K562 (cell line): ENCODE measurements around the gene ZNF284. TPM values are rescaled to one million over a fixed set of nuclear protein-coding genes. Genes with fewer than 3 reads are reported as not detected.

Experiments used
- ARID4B ChIP-seq: sonication (generic); formaldehyde crosslinking; IDR thresholded peaks from 2 replicates; pipeline ENCODE4 v1.8.0; 2022; ENCODE audit warnings: mild to moderate bottlenecking, missing genetic modification reagents
- ATF1 ChIP-seq, 2 experiments: fragments of 450-650 bp in 1 of 2; IDR thresholded peaks; 2 replicates each; pipeline ENCODE4 v1.6.1; 2016; ENCODE audit warnings: missing compliant biosample characterization in 1 of 2, missing genetic modification characterization in 1 of 2
- BHLHE40 ChIP-seq: IDR thresholded peaks from 2 replicates; pipeline ENCODE4 v1.6.1; 2011; ENCODE audit warnings: low read length, improper control_type of control experiment
- E2F6 ChIP-seq, 2 experiments: IDR thresholded peaks; 2 replicates each; pipeline ENCODE4 v1.6.1; 2011; ENCODE audit warnings: borderline replicate concordance in 1 of 2, control low read depth in 1 of 2, low read depth in 1 of 2, low read length in 1 of 2, mild to moderate bottlenecking in 1 of 2, mixed read lengths in 1 of 2, moderate library complexity in 1 of 2; ENCODE audit not compliant: insufficient read depth in 1 of 2, insufficient read length in 1 of 2, poor library complexity in 1 of 2, severe bottlenecking in 1 of 2; ENCODE audit errors: extremely low read depth in 1 of 2
- HEY1 ChIP-seq: fragments of 250-450 bp; sonication (Bioruptor Pico); IDR thresholded peaks from 2 replicates; pipeline ENCODE4 v1.5.0; 2020; ENCODE audit warnings: mild to moderate bottlenecking, moderate library complexity, borderline replicate concordance
- MTA3 ChIP-seq: fragments of 450-650 bp; formaldehyde crosslinking; IDR thresholded peaks from 2 replicates; pipeline ENCODE4 v1.6.1; 2017; ENCODE audit warnings: mild to moderate bottlenecking, borderline replicate concordance
- MYNN ChIP-seq, 2 experiments: sonication (generic); formaldehyde crosslinking in 1 of 2; IDR thresholded peaks; 2 replicates each; pipeline versions ENCODE4 v1.5.0 to v1.6.1; 2016 to 2020; ENCODE audit warnings: antibody characterized with exemption in 1 of 2, missing genetic modification reagents in 1 of 2
- NBN ChIP-seq: fragments of 450-650 bp; IDR thresholded peaks from 2 replicates; pipeline ENCODE4 v1.6.1; 2016; ENCODE audit warnings: low read depth, mild to moderate bottlenecking
- NEUROD1 ChIP-seq: fragments of 150-350 bp; IDR thresholded peaks from 2 replicates; pipeline ENCODE4 v1.6.1; 2014; ENCODE audit warnings: borderline replicate concordance, low read length, low read depth; ENCODE audit not compliant: partially characterized antibody
- NR2C2 ChIP-seq, 2 experiments: fragments of 200-800 bp in 1 of 2; sonication (Bioruptor generic) in 1 of 2; sonication (generic) in 1 of 2; formaldehyde crosslinking in 1 of 2; IDR thresholded peaks; 2 replicates each; pipeline versions ENCODE4 v1.6.1 to v1.8.0; 2016 to 2022; ENCODE audit warnings: mild to moderate bottlenecking in 1 of 2, missing compliant biosample characterization in 1 of 2, missing genetic modification characterization in 1 of 2, missing genetic modification reagents in 1 of 2
- PKNOX1 ChIP-seq: fragments of 450-650 bp; IDR thresholded peaks from 2 replicates; pipeline ENCODE4 v1.6.1; 2016
- RBM25 ChIP-seq: fragments of 200-400 bp; formaldehyde crosslinking; IDR thresholded peaks from 2 replicates; pipeline ENCODE4 v1.6.1; 2018; ENCODE audit warnings: low read length, low read depth, moderate library complexity; ENCODE audit not compliant: severe bottlenecking
- RCOR1 ChIP-seq, 2 experiments: IDR thresholded peaks; 2 replicates each; pipeline ENCODE4 v1.6.1; 2012; ENCODE audit warnings: low read depth in 2 of 2, low read length in 2 of 2, borderline replicate concordance in 1 of 2, improper control_type of control experiment in 1 of 2
- TARDBP ChIP-seq: fragments of 450-650 bp; IDR thresholded peaks from 2 replicates; pipeline ENCODE4 v1.6.1; 2016
- TBL1XR1 ChIP-seq, 2 experiments: IDR thresholded peaks; 2 replicates each; pipeline ENCODE4 v1.6.1; 2012; ENCODE audit warnings: improper control_type of control experiment in 2 of 2, low read length in 2 of 2, mild to moderate bottlenecking in 1 of 2
- ZNF707 ChIP-seq: fragments of 250-450 bp; sonication (Bioruptor Pico); conservative IDR thresholded peaks from 2 replicates; pipeline ENCODE4 v1.8.0; 2022; ENCODE audit warnings: inconsistent platforms, mild to moderate bottlenecking, moderate library complexity
- polyA plus RNA-seq, 8 experiments: library from polyadenylated mRNA; depleted of rRNA in 4 of 8; stranded (reverse) in 5 of 8; unstranded in 3 of 8; fragments of >200 nt; fragmentation: Nextera tagmentation in 2 of 8; fragmentation: Illumina TruSeq in 1 of 8; extraction: Ambion mirVana in 2 of 8; extraction: Trizol in 1 of 8; gene quantifications; 2 replicates each; pipeline versions ENCODE4 v1.2.1 to v1.2.3, GENCODE V29; 2011 to 2014; ENCODE audit warnings: inconsistent platforms in 1 of 8, missing spikeins in 1 of 8
- total RNA-seq, 7 experiments: library from RNA; depleted of rRNA in 6 of 7; stranded (reverse); fragments of >200 nt in 6 of 7; fragmentation: Illumina TruSeq in 2 of 7; extraction: Trizol in 2 of 7; gene quantifications; 2 replicates each; pipeline versions ENCODE4 v1.2.1 to v1.2.3, GENCODE V29; 2011 to 2021; ENCODE audit warnings: low replicate concordance in 1 of 7
- TF ChIP-seq, protein P1 (sequence below): fragments of 250-450 bp; sonication (Bioruptor Pico); IDR thresholded peaks from 2 replicates; pipeline ENCODE4 v1.9.0; 2021; ENCODE audit warnings: mild to moderate bottlenecking
- TF ChIP-seq, protein P2 (sequence below), 2 experiments: fragments of 450-650 bp; IDR thresholded peaks; 2 replicates each; pipeline ENCODE4 v1.6.1; 2016

The ZNF284 gene
- total and polyA plus RNA-seq, 9 of the 15 experiments (the other 6 are each of a cell fraction or from before 2014, with no cell fraction given): 0.07 to 0.24 (median 0.20) TPM

GRCh38 chr19:44071824-44072542, at the start of gene ZNF284 (continued):
- TF ChIP-seq RBM25: no peak
- TF ChIP-seq PKNOX1: peak; percentile 46
- TF ChIP-seq, protein P1, sequence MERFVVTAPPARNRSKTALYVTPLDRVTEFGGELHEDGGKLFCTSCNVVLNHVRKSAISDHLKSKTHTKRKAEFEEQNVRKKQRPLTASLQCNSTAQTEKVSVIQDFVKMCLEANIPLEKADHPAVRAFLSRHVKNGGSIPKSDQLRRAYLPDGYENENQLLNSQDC (CRISPR knock-in tag): no peak
- TF ChIP-seq MYNN (IDR thresholded peaks at IDR 0.05): no peak
- TF ChIP-seq MYNN (CRISPR knock-in tag; IDR thresholded peaks at IDR 0.05): no peak
- TF ChIP-seq RCOR1 (IDR thresholded peaks at IDR 0.05; ENCODE audit: borderline replicate concordance in 1 of 2, low read depth in 2 of 2, low read length in 2 of 2): no peak
- no peak for TF ChIP-seq BHLHE40
- TF ChIP-seq NEUROD1: no peak
- no peak for TF ChIP-seq ARID4B (CRISPR knock-in tag)
- TF ChIP-seq TARDBP: no peak
- TF ChIP-seq, protein P2, sequence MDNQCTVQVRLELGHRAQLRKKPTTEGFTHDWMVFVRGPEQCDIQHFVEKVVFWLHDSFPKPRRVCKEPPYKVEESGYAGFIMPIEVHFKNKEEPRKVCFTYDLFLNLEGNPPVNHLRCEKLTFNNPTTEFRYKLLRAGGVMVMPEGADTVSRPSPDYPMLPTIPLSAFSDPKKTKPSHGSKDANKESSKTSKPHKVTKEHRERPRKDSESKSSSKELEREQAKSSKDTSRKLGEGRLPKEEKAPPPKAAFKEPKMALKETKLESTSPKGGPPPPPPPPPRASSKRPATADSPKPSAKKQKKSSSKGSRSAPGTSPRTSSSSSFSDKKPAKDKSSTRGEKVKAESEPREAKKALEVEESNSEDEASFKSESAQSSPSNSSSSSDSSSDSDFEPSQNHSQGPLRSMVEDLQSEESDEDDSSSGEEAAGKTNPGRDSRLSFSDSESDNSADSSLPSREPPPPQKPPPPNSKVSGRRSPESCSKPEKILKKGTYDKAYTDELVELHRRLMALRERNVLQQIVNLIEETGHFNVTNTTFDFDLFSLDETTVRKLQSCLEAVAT (IDR thresholded peaks at IDR 0.05): peak in 1 of 2 experiments; percentile 80; a peak in 1 of 4 replicates
- TF ChIP-seq ZNF707 (CRISPR knock-in tag): no peak
- no peak; the same call in 1 of the 2 replicates for TF ChIP-seq NR2C2 (CRISPR knock-in tag; IDR thresholded peaks at IDR 0.05)
- peak; percentile 74 for TF ChIP-seq NR2C2 (tag; IDR thresholded peaks at IDR 0.05)
- TF ChIP-seq NBN: peak; percentile 36; the same call in 1 of the 2 replicates
- TF ChIP-seq TBL1XR1 (IDR thresholded peaks at IDR 0.05; ENCODE audit: low read length in 2 of 2): no peak; a peak in 1 of 4 replicates
- peak; percentile 35; the same call in 1 of the 2 replicates for TF ChIP-seq MTA3
- TF ChIP-seq ATF1 (CRISPR knock-in tag; IDR thresholded peaks at IDR 0.05): no peak
- TF ChIP-seq ATF1 (tag; IDR thresholded peaks at IDR 0.05): peak; percentile 89
- no peak for TF ChIP-seq HEY1 (CRISPR knock-in tag)
- peak; percentile 72 to 75 for TF ChIP-seq E2F6 (IDR thresholded peaks at IDR 0.05; ENCODE audit: borderline replicate concordance in 1 of 2, extremely low read depth in 1 of 2, insufficient read depth in 1 of 2, insufficient read length in 1 of 2, low read depth in 1 of 2, low read length in 1 of 2, poor library complexity in 1 of 2, severe bottlenecking in 1 of 2)
